ENCODE data around the gene MALT1. TPM values are rescaled to one million over a fixed set of nuclear protein-coding genes. Genes with fewer than 3 reads are reported as not detected.
"Not testable (repeated sequence)": the region's sequence is repeated elsewhere in the genome, so short reads cannot be mapped to it uniquely, and the experiment has no call there.

The MALT1 gene
- total RNA-seq, 3 donors from 2014 or later = 26.7 to 33.5 (median 26.9) TPM

DNA sequence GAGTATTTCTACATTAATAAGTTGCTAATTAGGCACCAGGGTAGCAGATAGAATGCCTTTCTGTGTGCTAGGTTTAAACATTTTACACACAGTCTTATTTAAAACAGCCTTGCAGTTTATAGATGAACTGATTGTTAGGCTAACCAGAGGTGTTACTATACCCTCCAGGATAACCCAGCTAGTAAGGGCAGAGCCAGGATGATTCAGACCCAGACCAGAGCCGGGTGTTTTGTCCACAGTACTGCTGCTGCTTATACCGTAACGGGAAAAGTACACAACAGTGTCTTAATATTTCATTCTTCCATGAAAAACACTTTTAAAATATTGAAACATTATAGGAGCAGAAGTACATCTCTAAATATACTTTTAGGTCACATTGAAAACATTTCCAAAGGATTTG is 82.7 kb downstream of the MALT1 start:
- Histone ChIP-seq H3K9me3 (peaks cover 5 to 6% of the 10 kb centered on the region in 2 donors), H3K36me3 (peaks cover 11% of the 10 kb centered on the region), H3K4me1 (no peaks in the 10 kb centered on the region), H3K27ac (no peak overlapping the region), H3K4me3 (no peak overlapping the region), H3K27me3 (peaks cover 0 to 7% of the 10 kb centered on the region in 2 donors)
- TF ChIP-seq POLR2A (IDR thresholded peaks at IDR 0.05) (no peak), POLR2AphosphoS5 (IDR thresholded peaks at IDR 0.05) (no peak)
- TF ChIP-seq, protein P1, sequence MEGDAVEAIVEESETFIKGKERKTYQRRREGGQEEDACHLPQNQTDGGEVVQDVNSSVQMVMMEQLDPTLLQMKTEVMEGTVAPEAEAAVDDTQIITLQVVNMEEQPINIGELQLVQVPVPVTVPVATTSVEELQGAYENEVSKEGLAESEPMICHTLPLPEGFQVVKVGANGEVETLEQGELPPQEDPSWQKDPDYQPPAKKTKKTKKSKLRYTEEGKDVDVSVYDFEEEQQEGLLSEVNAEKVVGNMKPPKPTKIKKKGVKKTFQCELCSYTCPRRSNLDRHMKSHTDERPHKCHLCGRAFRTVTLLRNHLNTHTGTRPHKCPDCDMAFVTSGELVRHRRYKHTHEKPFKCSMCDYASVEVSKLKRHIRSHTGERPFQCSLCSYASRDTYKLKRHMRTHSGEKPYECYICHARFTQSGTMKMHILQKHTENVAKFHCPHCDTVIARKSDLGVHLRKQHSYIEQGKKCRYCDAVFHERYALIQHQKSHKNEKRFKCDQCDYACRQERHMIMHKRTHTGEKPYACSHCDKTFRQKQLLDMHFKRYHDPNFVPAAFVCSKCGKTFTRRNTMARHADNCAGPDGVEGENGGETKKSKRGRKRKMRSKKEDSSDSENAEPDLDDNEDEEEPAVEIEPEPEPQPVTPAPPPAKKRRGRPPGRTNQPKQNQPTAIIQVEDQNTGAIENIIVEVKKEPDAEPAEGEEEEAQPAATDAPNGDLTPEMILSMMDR (IDR thresholded peaks at IDR 0.05) = no peak
- intact Hi-C loops (cut with DNase I; ENCODE audit: low total_unique reads) = no loop called here
- DNase-seq (ENCODE audit: low spot score in 2 of 2) = no peak

GRCh38 chr18:58754544-58755068 is 83.3 kb downstream of the MALT1 start:
- Histone ChIP-seq H3K36me3 (peaks cover 5% of the 10 kb centered on the region), H3K9me3 (no peaks in the 10 kb centered on the region), H3K27ac (no peak overlapping the region), H3K27me3 (peaks cover 0 to 12% of the 10 kb centered on the region in 2 donors), H3K4me3 (no peak overlapping the region), H3K4me1 (no peaks in the 10 kb centered on the region)
- no peak for DNase-seq (ENCODE audit: low spot score in 2 of 2)
- intact Hi-C loops (cut with DNase I; ENCODE audit: low total_unique reads) = no loop called here
- TF ChIP-seq, protein P1 (IDR thresholded peaks at IDR 0.05) = no peak
- TF ChIP-seq POLR2A (IDR thresholded peaks at IDR 0.05) = no peak
- no peak for TF ChIP-seq POLR2AphosphoS5 (IDR thresholded peaks at IDR 0.05)

DNA sequence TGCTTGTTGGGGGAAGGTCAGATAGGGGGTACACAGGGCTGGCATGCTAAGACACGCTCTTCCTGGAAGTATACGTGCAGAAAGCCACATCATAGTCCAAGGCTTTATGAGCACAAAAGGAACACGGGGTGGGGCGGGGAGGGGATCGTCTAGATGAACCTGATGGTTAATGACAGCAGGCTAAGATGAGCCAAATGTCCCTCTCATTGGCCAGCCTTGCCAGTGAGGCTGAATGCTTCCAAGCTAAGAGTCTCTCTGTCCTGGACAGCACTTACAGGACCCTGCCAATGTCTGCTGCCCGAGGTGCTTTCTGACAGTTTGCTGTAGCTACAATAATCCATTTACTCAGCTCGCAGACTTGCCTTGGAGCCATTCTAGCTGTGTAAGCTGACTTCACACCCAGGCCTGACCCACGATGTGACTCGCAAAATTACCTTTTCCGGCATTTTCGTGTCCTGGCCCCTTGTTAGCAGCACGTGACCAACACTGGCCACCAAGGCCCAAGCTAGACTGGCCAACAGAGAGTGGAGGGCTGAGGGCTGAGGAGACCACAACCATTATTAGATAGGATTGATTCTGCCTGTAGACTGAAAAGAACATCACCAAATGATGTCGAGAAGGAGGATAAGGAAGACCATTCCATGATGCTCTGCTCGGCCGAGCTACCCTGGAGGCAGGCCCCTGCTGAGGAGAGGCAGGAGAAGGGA is 84.2 kb downstream of the MALT1 start:
- DNase-seq (ENCODE audit: low spot score in 2 of 2) = no peak
- no peaks in the 10 kb centered on the region for H3K4me1 ChIP-seq
- no peak overlapping the region for H3K4me3 ChIP-seq
- H3K36me3 ChIP-seq = no peaks in the 10 kb centered on the region
- H3K27ac ChIP-seq = no peak overlapping the region
- peaks cover 0 to 17% of the 10 kb centered on the region in 2 donors for H3K27me3 ChIP-seq
- TF ChIP-seq POLR2A (IDR thresholded peaks at IDR 0.05) (no peak), POLR2AphosphoS5 (IDR thresholded peaks at IDR 0.05) (no peak)
- TF ChIP-seq, protein P1 (IDR thresholded peaks at IDR 0.05) = no peak
- no peaks in the 10 kb centered on the region for H3K9me3 ChIP-seq
- intact Hi-C loops (cut with DNase I; ENCODE audit: low total_unique reads) = no loop called here

DNA sequence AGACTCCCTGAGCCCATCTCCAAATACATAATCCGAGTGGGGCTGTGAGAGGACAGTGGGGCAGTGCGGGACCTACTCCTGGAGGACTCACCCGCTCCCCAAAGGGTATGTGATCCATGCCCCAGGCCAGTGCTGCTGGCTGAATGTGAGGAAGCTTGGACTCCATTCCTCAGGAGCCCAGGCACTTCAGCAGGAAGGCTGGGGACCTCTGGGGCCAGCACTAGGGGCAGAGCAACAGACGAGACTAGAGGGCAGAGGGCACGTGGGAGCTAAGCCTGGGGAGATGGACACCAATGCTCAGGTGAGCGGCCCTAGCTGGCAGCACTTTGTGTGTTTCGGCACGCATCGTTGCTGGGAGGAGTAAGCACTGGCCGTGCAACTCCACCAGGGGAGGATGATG is 84.9 kb downstream of the MALT1 start:
- Histone ChIP-seq H3K27ac (no peak overlapping the region), H3K36me3 (no peaks in the 10 kb centered on the region), H3K4me3 (no peak overlapping the region), H3K4me1 (no peaks in the 10 kb centered on the region), H3K27me3 (peaks cover 0 to 17% of the 10 kb centered on the region in 2 donors), H3K9me3 (no peaks in the 10 kb centered on the region)
- TF ChIP-seq POLR2A (IDR thresholded peaks at IDR 0.05) (no peak), POLR2AphosphoS5 (IDR thresholded peaks at IDR 0.05) (no peak)
- TF ChIP-seq, protein P1 (IDR thresholded peaks at IDR 0.05) = no peak
- no peak for DNase-seq (ENCODE audit: low spot score in 2 of 2)
- intact Hi-C loops (cut with DNase I; ENCODE audit: low total_unique reads) = no loop called here

GRCh38 chr18:58756596-58757240 is 85.5 kb downstream of the MALT1 start:
- Histone ChIP-seq H3K27me3 (peaks cover 0 to 17% of the 10 kb centered on the region in 2 donors), H3K9me3 (no peaks in the 10 kb centered on the region), H3K36me3 (no peaks in the 10 kb centered on the region), H3K4me3 (no peak overlapping the region), H3K27ac (no peak overlapping the region), H3K4me1 (no peaks in the 10 kb centered on the region)
- intact Hi-C loops (cut with DNase I; ENCODE audit: low total_unique reads) = no loop called here
- no peak for TF ChIP-seq POLR2AphosphoS5 (IDR thresholded peaks at IDR 0.05)
- TF ChIP-seq, protein P1 (IDR thresholded peaks at IDR 0.05) = no peak
- TF ChIP-seq POLR2A (IDR thresholded peaks at IDR 0.05) = no peak
- no peak for DNase-seq (ENCODE audit: low spot score in 2 of 2)

DNA sequence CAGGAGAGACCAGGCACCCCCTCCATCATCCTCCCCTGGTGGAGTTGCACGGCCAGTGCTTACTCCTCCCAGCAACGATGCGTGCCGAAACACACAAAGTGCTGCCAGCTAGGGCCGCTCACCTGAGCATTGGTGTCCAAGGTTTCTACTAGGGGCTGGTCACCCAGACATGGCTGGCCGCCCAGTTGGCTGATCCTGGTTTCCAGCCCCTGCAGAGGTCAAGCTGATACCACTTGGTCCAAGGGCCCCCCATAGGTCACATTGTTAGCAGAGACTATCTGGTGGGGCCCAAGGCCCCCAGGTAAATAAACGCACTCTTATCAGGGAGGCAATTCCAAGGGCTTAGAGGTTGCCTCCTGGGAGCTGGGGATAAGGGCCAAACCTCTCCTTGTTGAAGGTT is 86.1 kb downstream of the MALT1 start:
- DNase-seq (ENCODE audit: low spot score in 2 of 2); H3K4me3 ChIP-seq; H3K9me3 ChIP-seq; intact Hi-C loops (cut with DNase I; ENCODE audit: low total_unique reads); H3K36me3 ChIP-seq; H3K27ac ChIP-seq; H3K4me1 ChIP-seq: not testable (repeated sequence)
- peaks cover 0 to 17% of the 10 kb centered on the region in 2 donors for H3K27me3 ChIP-seq
